H1 (cell line): ENCODE data around the gene PRKCI. TPM values are rescaled to one million over a fixed set of nuclear protein-coding genes. Genes with fewer than 3 reads are reported as not detected.

Experiments
- BRCA1 ChIP-seq: IDR thresholded peaks from 2 replicates; pipeline ENCODE4 v1.6.1; 2012; ENCODE audit warnings: low read depth, low read length, improper control_type of control experiment
- KDM4A ChIP-seq: IDR thresholded peaks from one replicate; pipeline ENCODE4 v1.7.1; 2012; ENCODE audit warnings: low read depth, mild to moderate bottlenecking, moderate library complexity, low read length, inconsistent platforms; ENCODE audit not compliant: severe bottlenecking
- NANOG ChIP-seq: IDR thresholded peaks from 2 replicates; pipeline ENCODE4 v1.6.1; 2011; ENCODE audit warnings: low read length, low read depth, mild to moderate bottlenecking, inconsistent platforms; ENCODE audit not compliant: insufficient read depth, poor library complexity, severe bottlenecking
- POLR2AphosphoS5 ChIP-seq: IDR thresholded peaks from 2 replicates; pipeline ENCODE4 v1.6.1; 2011; ENCODE audit warnings: low read depth, low read length
- RXRA ChIP-seq: IDR thresholded peaks from 2 replicates; pipeline ENCODE4 v1.6.1; 2011; ENCODE audit warnings: low read depth, mild to moderate bottlenecking, low read length, moderate library complexity; ENCODE audit not compliant: insufficient read depth
- SRF ChIP-seq: IDR thresholded peaks from 2 replicates; pipeline ENCODE4 v1.6.1; 2011; ENCODE audit warnings: mild to moderate bottlenecking, low read depth, low read length, moderate library complexity
- SUZ12 ChIP-seq: fragments of 200-600 bp; sonication (generic); IDR thresholded peaks from 2 replicates; pipeline ENCODE4 v1.6.1; 2012; ENCODE audit warnings: mild to moderate bottlenecking, inconsistent platforms, low read length, moderate library complexity, mixed read lengths
- polyA plus RNA-seq, 7 experiments: library from polyadenylated mRNA; depleted of rRNA in 3 of 7; stranded (reverse) in 5 of 7; unstranded in 2 of 7; fragments of >200 nt in 5 of 7; fragments of 200-250 nt in 2 of 7; gene quantifications; 1 replicate in 5 of 7; 2 replicates in 1 of 7; 4 replicates in 1 of 7; pipeline versions ENCODE4 v1.2.1 to v1.2.3, GENCODE V29; 2011 to 2013; ENCODE audit warnings: missing spikeins in 2 of 7, mixed read lengths in 2 of 7
- total RNA-seq: library from RNA; stranded (reverse); fragmentation: NEBNext Ultra II Directional; extraction: Animal tissue kit (Norgen Biotek cat#: 25700); gene quantifications from 2 replicates; pipeline ENCODE4 v1.2.1, GENCODE V29; 2021
- TF ChIP-seq, protein P1 (sequence below): fragments of 300-600 bp; sonication (generic); IDR thresholded peaks from 2 replicates; pipeline ENCODE4 v1.7.1; 2012; ENCODE audit warnings: low read length, moderate library complexity, mild to moderate bottlenecking, inconsistent platforms; ENCODE audit not compliant: insufficient replicate concordance

The PRKCI gene
- total and polyA plus RNA-seq, 2 of the 8 experiments (the other 6 are each of a cell fraction or from before 2014, with no cell fraction given) = 24.3 to 100.0 TPM

GRCh38 chr3:170207717-170208116, 14.5 kb upstream of the PRKCI start (continued):
- TF ChIP-seq, protein P1, sequence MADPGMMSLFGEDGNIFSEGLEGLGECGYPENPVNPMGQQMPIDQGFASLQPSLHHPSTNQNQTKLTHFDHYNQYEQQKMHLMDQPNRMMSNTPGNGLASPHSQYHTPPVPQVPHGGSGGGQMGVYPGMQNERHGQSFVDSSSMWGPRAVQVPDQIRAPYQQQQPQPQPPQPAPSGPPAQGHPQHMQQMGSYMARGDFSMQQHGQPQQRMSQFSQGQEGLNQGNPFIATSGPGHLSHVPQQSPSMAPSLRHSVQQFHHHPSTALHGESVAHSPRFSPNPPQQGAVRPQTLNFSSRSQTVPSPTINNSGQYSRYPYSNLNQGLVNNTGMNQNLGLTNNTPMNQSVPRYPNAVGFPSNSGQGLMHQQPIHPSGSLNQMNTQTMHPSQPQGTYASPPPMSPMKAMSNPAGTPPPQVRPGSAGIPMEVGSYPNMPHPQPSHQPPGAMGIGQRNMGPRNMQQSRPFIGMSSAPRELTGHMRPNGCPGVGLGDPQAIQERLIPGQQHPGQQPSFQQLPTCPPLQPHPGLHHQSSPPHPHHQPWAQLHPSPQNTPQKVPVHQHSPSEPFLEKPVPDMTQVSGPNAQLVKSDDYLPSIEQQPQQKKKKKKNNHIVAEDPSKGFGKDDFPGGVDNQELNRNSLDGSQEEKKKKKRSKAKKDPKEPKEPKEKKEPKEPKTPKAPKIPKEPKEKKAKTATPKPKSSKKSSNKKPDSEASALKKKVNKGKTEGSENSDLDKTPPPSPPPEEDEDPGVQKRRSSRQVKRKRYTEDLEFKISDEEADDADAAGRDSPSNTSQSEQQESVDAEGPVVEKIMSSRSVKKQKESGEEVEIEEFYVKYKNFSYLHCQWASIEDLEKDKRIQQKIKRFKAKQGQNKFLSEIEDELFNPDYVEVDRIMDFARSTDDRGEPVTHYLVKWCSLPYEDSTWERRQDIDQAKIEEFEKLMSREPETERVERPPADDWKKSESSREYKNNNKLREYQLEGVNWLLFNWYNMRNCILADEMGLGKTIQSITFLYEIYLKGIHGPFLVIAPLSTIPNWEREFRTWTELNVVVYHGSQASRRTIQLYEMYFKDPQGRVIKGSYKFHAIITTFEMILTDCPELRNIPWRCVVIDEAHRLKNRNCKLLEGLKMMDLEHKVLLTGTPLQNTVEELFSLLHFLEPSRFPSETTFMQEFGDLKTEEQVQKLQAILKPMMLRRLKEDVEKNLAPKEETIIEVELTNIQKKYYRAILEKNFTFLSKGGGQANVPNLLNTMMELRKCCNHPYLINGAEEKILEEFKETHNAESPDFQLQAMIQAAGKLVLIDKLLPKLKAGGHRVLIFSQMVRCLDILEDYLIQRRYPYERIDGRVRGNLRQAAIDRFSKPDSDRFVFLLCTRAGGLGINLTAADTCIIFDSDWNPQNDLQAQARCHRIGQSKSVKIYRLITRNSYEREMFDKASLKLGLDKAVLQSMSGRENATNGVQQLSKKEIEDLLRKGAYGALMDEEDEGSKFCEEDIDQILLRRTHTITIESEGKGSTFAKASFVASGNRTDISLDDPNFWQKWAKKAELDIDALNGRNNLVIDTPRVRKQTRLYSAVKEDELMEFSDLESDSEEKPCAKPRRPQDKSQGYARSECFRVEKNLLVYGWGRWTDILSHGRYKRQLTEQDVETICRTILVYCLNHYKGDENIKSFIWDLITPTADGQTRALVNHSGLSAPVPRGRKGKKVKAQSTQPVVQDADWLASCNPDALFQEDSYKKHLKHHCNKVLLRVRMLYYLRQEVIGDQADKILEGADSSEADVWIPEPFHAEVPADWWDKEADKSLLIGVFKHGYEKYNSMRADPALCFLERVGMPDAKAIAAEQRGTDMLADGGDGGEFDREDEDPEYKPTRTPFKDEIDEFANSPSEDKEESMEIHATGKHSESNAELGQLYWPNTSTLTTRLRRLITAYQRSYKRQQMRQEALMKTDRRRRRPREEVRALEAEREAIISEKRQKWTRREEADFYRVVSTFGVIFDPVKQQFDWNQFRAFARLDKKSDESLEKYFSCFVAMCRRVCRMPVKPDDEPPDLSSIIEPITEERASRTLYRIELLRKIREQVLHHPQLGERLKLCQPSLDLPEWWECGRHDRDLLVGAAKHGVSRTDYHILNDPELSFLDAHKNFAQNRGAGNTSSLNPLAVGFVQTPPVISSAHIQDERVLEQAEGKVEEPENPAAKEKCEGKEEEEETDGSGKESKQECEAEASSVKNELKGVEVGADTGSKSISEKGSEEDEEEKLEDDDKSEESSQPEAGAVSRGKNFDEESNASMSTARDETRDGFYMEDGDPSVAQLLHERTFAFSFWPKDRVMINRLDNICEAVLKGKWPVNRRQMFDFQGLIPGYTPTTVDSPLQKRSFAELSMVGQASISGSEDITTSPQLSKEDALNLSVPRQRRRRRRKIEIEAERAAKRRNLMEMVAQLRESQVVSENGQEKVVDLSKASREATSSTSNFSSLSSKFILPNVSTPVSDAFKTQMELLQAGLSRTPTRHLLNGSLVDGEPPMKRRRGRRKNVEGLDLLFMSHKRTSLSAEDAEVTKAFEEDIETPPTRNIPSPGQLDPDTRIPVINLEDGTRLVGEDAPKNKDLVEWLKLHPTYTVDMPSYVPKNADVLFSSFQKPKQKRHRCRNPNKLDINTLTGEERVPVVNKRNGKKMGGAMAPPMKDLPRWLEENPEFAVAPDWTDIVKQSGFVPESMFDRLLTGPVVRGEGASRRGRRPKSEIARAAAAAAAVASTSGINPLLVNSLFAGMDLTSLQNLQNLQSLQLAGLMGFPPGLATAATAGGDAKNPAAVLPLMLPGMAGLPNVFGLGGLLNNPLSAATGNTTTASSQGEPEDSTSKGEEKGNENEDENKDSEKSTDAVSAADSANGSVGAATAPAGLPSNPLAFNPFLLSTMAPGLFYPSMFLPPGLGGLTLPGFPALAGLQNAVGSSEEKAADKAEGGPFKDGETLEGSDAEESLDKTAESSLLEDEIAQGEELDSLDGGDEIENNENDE = no peak
- no peak for TF ChIP-seq BRCA1
- no peak for TF ChIP-seq NANOG
- no peak for TF ChIP-seq RXRA
- no peak for TF ChIP-seq POLR2AphosphoS5
- no peak for TF ChIP-seq KDM4A
- no peak for TF ChIP-seq SRF
- TF ChIP-seq SUZ12 = no peak
